GM21723 (cell line): ENCODE measurements around the gene SOST.
"Not testable (repeated sequence)": the region's sequence is repeated elsewhere in the genome, so short reads cannot be mapped to it uniquely, and the experiment has no call there.

Source experiments
- ATAC-seq: cut with Tn5 transposase; IDR thresholded peaks from one replicate; pipeline ENCODE4 v1.9.1; 2021; ENCODE audit warnings: mild to moderate bottlenecking, moderate library complexity; ENCODE audit not compliant: unreplicated experiment

Gene SOST

DNA sequence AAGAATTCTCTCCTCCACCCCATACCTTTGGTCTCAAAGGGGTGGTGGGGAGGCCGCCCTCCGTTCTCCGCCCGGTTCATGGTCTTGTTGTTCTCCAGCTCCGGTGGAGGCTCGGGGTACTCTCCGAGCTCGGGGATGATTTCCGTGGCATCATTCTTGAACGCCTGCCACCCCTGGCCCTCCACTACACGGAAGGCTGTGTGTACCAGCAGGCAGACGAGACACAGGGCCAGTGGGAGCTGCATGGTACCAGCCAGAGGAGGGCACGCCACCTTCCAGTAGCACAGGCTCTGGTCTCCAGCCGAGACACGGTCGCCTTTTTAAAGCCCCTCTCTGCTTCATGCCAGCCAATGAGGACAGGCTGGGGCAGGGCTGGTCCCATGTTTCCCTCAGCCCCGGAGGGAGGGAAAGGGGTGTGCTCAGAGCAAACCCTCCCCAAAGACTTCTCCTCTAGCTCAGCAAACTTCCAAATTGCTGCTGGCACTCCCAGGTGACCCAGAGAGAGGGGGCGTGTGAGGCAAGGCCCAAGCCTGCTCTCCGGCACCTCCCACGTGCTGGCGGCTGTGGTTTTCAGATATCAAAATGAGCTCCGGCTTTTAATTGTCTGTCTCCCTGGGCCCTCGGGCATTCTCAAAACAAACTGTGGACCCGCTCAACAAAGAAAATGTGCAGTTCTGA is at the start of gene SOST:
Gene SOST (minus strand): TSS at position 295 of the 678 bp plus-strand sequence. CDS start 50 bp downstream, at position 245.
- no peak for ATAC-seq

DNA sequence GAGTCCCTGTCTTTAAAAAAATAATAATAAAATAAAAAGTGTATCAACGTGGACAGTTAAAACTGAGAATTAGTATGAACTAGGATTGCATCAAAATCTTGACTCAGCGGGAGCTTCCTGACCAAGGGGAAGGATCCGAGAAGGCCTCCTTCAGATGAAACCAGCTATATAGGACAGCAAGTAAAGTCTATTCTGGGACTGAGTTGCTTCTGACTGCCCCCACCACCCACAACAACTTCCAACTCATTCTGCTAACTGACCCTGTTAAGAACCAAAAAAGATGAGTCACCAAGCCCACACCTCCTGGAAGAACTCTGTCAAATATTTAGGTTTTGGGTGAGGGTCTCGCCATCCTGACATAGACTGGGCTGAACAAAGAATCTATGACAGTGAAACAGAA is 49.5 kb upstream of the SOST start:
- no peak for ATAC-seq

DNA sequence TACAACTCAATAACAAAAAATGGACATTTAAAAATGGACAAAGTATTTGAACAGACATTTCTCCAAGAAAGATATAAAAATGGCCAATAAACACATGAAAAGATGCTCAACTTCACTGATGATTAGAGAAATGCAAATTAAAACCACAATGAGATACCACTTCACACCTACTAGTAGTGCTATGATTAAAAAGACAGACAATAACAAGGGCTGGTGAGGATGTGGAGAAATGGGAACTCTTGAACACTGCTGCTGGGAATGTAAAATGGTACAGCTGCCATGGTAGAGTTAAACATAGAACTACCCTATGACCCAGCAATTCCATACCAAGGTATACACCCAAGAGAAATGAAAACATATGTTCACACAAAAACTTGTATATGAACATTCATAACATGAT is 46.5 kb upstream of the SOST start:
- ATAC-seq: no peak

DNA sequence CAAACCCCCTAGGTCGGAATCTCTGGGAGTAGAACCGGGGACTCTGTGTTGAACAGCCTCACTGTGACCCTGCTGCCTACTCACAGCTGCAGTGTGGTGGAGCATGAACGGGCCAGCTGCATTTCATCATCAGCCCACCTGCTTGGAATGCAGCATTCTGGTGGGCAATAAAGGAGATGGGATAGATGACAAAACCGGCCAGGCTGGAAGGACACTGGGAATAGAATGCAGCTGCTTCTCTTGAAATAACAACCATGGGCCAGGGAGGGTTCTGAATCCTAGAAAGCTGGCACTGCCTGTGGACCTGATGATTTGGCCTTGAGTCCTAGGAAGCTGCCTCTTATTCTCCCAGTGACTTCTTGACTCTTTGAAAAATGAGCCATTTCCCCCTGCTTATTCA is 45.2 kb upstream of the SOST start:
- ATAC-seq: no peak

DNA sequence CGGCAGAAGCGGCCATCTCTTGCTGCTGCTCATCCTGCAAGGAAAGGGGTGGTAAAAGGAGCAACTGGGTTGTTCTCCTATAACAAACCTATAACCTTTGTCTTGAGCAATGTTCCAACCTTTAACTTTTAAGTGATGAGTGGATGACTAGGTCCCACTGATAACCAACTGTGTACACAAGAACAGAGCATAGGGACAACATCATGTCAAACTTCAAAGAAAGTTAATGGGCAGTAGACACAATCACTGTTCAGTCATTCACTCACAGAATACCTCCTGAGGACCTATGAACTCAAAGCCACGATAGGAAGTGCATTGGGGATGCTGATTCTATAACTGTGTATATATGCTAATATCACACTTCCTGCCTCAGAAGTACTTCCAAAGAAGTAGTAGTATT is 43.3 kb upstream of the SOST start:
- ATAC-seq: no peak

DNA sequence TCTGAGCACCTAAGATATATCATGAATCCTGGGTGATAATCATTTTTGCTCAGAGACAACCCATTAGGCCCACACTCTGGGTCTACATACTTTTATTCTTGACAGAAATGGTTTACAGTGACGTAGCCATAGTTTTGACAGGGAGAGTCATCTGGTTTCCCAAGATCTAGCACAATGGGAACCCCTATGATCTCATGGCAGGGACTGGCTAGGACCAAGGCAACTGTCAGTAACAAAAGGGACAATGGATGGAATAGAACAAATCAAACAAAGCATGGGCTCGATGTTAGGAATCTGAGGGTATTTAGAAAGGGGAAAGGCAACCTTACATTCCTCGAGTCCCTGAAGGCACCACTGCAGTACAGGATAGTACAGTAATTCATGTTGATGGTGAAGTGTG is 42.1 kb upstream of the SOST start:
- no peak for ATAC-seq

DNA sequence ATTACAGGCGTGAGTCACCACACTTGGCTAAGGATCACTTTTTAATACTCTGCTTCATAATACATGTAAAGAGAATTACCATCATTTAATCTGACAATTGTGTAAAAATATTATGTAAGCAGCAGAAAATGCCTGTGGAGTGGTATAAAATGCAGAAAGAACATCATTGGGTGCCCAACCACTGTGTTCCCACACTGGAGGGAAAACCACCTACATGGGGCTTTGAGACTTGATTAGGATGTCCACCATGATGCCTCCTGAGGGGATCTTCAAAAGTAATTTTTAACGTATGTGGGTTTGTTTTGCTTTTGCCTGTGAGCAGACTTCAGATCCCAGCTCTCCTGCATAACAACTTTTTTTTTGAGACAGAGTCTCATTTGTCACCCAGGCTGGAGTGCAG is 40.5 kb upstream of the SOST start:
- ATAC-seq: no peak

DNA sequence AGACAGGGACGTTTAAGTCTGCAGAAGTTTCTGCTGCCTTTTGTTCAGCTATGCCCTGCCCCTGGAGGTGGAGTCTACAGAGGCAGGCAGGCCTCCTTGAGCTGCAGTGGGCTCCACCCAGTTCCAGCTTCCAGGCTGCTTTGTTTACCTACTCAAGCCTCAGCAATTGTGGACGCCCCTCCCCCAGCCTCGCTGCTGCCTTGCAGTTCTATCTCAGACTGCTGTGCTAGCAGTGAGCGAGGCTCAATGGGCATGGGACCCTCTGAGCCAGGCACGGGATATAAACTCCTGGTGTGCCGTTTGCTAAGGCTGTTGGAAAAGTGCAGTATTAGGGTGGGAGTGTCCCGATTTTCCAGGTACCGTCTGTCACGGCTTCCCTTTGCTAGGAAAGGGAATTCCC is 39.4 kb upstream of the SOST start:
- not testable (repeated sequence) for ATAC-seq

DNA sequence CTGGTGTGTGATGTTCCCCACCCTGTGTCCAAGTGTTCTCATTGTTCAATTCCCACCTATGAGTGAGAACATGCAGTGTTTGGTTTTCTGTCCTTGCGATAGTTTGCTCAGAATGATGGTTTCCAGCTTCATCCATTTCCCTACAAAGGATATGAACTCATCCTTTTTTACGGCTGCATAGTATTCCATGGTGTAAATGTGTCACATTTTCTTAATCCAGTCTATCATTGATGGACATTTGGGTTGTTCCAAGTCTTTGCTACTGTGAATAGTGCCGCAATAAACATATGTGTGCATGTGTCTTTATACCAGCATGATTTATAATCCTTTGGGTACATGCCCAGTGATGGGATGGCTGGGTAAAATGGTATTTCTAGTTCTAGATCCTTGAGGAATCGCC is 34.1 kb upstream of the SOST start:
- ATAC-seq: not testable (repeated sequence)

DNA sequence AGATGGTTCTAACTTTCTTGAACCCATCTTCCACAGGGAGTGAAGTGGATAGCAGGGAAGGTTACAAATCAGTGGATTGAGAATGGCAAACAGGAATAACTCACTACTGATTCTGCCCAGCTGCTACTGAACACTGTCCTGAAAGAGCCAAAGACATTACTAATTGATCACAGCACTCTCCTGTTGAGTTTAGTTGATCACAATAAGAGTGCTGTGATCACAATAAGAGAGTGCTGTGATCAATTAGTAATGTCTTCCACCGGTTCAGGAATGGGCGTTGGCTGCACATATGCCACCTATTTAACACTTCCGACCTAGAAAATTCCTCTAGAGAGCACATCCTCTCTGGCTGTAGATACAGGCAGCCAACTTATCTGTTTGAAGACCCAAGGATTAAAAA is 33.0 kb upstream of the SOST start:
- no peak for ATAC-seq

DNA sequence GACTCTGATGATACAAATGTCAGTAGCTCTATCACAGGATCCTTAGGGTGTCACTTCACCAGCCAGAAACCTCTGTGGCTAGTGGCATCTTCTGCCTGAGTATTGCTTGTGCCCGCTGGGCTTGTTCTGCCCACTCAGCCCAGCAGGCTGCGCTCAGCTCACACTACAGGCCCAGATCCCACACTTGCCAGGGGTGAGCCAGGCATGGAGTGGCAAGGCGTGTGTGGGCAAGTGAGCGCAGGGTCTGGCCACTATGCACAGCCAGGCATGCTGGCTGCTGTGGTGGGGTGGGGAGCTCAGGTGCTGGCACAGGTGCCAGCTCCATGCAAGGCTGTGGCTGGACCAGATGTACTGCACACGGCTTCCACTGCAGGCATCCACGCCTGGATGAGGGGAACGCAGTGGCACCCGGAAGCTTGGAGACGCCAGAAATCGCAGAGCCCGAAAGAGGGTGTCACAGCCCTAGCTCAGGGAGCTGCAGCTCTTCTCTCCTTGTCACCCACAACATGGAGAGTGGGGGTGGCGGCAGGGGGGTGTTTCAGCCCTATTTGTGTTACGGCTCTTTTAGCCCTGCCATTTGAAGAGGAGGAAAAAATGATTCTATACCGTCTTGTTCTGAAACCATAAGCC is 31.8 kb upstream of the SOST start:
- ATAC-seq: no peak

DNA sequence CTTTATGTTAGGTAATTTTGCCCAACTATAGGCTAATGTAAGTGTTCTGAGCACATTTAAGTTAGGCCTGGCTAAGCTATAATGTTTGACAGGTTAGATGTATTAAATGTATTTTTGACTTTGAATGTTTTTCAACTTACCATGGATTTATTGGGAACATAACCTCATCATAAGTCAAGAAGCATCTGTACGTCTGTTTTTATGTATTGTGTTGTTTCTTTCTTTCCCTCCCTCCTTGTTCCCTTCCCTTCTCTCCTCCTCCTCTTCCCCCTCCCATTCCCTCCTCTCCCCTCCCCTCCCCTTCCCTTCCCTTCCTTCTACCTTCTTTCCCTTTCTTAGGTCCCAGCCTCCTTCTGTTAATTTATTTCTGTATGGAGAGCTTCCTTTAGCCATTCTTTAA is 30.9 kb upstream of the SOST start:
- no peak for ATAC-seq

DNA sequence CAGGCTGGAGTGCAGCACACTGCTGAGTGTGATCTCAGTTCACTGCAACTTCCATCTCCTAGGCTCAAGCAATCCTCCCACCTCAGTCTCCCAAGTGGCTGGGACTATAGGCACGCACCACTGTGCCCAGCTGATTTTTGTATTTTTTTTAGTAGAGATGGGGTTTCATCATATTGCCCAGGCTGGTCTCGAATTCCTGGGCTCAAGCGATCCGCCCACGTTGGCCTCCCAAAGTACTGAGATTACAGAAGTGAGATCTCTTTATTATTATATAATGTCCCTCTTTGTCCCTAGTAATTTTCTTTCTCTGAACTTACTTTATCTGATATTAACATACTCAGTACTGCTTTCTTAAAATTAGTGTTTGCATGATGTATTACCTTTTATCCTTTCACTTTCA is 29.9 kb upstream of the SOST start:
- no peak for ATAC-seq

DNA sequence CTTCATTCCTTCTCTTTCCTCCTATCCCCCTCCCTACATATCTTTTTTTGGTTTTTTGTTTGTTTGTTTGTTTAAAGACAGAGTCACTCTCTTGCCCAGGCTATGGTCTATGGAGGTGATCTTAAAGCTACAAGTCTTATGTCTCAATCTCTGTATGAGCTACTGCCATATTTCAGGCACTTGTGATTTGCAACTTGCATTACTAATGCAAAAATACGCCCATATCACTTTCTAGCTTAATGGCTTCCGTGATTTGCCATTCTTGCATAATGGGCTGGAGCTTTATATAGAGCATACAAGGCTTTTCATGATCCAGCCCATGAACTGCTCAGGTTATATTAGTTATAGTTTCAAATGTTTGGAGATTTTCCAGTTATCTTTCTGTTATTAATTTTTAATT is 29.1 kb upstream of the SOST start:
- no peak for ATAC-seq

DNA sequence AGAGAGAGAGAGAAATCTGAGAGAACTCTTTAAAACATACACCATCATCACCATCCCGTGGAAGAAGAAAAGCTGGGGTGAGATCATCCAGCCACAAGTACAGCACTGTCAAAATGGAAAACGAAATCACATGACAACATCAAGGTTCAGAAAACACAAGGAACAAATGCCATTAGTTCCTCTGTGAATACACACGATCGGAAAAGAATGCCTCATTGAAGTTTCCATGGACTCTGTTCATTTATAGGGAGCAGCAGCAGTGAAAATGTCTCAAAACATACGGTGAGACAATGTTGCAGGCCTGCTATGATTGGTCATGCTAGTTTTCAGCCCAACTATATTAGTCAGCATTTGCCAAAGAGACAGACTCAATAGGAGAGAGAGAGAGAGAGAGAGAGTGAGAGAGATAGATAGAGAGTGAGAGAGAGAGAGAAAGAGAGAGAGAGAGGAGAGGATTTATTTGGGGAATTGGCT is 26.1 kb upstream of the SOST start:
- no peak for ATAC-seq

DNA sequence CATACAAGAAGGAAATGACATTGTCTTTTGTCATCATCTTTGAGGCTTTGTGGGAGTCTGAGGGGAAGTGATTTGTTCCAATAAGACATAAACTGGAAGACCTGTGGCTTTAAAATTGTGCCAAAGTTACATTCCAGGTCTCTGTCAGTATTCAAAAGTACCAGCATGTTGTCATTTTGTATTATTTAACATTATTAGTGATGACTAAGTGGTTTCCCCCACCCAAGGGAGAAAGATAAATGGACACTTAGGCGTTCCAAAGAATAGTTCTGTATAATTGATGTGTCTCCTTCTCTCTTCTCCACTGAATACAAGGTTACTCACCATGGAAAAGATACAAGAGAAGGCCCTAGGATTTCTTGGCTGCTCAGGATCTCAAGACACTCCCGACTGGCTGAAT is 25.5 kb upstream of the SOST start:
- no peak for ATAC-seq

DNA sequence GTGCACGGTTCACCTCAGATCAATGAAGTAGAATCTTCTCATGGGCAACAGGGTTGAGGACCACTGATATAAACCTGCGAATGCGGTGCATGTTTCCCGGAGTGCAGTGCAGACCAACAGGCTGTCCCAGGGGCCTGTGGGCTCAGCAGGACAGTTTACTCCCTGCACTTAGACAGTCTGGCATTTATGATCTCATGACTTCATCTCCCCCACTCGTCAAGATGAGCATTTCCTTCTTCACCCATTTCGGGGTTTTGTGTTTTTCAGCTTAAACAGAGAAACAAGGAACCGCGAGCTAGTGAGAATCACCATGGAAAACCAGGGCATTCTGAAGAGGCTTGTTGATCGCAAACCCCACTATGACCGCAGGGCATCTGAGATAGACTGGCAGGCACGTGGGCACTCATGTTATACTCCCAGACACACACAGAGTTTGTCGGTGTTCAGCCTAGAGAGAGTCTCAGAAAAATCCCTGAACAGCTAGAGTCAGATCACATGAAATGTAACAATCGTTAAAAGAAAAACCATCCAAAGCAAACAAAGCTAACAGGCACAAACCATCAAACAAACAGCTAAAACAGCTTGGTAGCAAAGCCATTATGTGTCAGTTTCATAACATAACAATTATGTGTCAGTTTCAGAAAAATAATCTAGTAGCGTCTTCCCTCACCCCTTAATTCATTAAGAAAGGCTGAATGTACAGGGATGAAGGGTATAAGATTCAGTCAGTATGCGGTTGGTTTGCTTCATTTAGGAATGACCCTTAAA is 24.5 kb upstream of the SOST start:
- no peak for ATAC-seq

DNA sequence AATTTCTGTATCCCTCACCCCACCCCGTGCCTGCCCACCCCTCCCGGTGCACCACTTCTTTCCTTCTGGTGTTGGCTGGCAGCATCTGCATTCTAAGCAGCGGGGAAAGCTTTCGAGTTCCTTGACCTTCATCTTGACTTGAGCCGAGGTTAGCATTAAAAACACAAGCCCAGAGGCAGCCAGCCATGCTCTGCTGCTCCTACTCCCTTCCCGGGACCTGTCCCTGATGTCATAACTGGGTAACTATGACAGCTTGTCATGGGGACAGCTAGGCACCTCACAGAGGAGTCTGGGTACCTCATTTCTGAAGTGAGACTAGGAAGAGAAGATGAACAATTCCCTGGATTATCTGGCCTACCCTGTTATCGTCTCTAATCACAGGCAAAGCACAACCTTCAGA is 21.5 kb upstream of the SOST start, which contains the start of gene CFAP97D1:
Gene CFAP97D1 (plus strand): TSS at position 301 of the 400 bp plus-strand sequence. CDS start 28 bp downstream, at position 329.
- no peak for ATAC-seq

DNA sequence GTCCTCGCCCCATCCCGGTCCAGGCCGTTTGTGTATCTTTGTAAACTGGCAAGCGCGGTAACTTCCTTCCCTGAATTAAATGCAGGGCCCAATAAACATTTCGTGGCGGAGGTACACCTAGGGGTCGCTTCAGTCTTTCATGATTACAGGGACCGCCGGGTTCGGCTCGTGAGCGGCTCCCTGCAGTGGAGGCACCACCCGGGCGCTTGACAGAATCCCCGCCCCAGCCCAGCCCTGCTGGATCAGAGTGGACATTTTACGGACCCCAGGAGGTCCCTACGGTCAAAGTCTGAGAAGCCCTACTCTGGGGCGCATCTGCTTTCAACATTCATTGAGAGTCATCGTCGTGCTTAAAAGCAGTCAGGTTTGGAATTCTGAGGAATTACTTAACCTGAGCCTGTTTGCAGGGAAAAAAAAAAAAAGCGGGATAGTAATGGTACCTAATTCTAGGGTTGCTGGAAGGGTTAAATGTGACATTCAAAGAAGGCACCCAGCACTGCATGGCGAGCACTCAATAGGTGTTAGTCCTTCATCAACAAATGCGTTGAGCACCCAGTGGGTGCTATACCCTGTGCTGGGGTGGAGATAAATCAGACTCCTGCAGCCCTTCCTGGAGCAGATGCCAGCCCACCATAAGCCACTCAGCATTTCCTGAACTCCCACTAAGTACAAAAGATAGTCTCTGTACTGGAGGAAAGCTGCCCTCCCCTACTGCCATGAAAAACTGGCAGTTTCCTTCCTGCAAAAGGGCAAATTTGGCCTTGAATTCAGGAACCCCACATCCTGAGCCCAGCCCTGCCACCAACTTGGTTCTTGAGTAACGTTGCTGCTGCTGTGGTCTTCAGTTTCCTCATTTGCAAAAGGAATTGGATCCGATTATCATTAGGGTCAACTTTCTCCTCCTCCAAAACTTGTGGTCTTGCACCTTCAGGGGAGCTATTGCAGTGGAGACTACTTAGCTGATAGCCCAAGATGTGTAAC is 20.8 kb upstream of the SOST start:
- ATAC-seq: no peak

DNA sequence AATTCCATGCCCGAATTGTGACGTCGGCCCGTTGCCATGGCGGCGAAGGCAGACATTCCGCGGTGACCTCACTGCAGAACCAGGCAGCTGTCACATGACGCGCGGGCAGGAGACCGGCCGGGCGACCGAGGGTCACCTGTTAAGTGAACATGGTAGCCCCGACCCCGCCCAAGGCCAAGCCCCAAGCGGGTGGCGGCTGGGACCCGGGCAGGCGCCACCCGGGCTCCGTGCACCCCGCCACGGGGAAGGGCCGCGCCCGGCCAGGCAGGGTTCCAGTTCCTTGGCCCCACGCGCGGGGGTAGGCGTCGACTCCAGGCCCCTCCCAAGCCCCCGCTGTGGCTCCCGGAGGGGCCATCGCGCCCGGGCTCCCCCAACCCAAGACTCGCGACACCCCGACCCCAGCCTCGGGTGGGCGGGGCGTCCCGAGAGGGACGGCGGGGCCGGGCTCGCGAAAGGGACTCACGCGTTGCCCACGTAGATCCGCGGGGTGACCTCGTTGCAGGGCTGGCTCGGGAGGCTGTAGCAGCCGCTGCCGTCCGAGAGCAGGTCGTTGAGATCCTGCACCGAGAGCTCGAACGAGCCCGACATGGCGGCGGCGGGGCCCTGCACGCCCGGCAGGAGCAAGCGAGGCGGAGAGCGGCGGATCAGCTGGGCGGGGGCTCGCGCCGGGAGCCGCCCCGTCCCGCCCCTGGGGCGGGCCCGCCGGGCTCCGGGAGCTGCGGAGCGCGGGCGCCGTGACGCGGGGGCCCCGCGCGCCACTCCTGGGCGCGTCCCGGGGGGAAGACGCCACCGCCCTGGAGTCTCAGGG is 19.9 kb upstream of the SOST start, which contains the start of gene DUSP3:
Gene DUSP3 (minus strand): TSS at position 641 of the 808 bp plus-strand sequence. CDS start 53 bp downstream, at position 588.
- ATAC-seq: peak; percentile 87
